Psoas muscle (tissue), 8 donors: ENCODE results near the gene NOTCH3. TPM values are rescaled to one million over a fixed set of nuclear protein-coding genes. Genes with fewer than 3 reads are reported as not detected.

Experiments
- ATAC-seq, 4 donors: fragments of 200-7000 bp; cut with Tn5 transposase; one replicate each; pipeline ENCODE4 v1.9.1; 2020; ENCODE audit warnings: moderate library complexity in 3 of 4, mild to moderate bottlenecking in 2 of 4
- DNase-seq, 2 donors: peaks; one replicate each; pipeline ENCODE4 v3.0.0-alpha.2; 2020
- H3K27ac ChIP-seq: fragments of 200-600 bp; one replicate; pipeline ENCODE4 v1.8.0; 2022
- H3K27me3 ChIP-seq, 3 donors: fragments of 200-600 bp in 1 of 3; one replicate each; pipeline versions ENCODE4 v1.6.1 to v1.8.0; 2013 to 2022; ENCODE audit warnings: low read length in 2 of 3, mild to moderate bottlenecking in 2 of 3, moderate library complexity in 1 of 3; ENCODE audit not compliant: insufficient read depth in 3 of 3
- H3K36me3 ChIP-seq, 2 donors: fragments of 200-600 bp in 1 of 2; one replicate each; pipeline versions ENCODE4 v1.6.1 to v1.8.0; 2013 to 2022; ENCODE audit warnings: low read depth in 1 of 2, mild to moderate bottlenecking in 1 of 2, moderate library complexity in 1 of 2; ENCODE audit not compliant: insufficient read depth in 1 of 2
- H3K4me1 ChIP-seq: fragments of 200-600 bp; one replicate; pipeline ENCODE4 v1.8.0; 2022
- H3K4me3 ChIP-seq: fragments of 200-600 bp; one replicate; pipeline ENCODE4 v1.8.0; 2022; ENCODE audit warnings: mild to moderate bottlenecking
- H3K9me3 ChIP-seq: fragments of 200-600 bp; one replicate; pipeline ENCODE4 v1.8.0; 2022
- CTCF ChIP-seq: fragments of 200-600 bp; IDR thresholded peaks from one replicate; pipeline ENCODE4 v1.8.0; 2022; ENCODE audit warnings: antibody characterized with exemption
- WGBS, 3 donors: extraction: QIAGEN DNeasy Blood & Tissue Kit; methylation state at CpG; one replicate each; pipeline versions ENCODE4 v1.1.6 to v1.1.7; 2013; 5-methylcytosine and 5-hydroxymethylcytosine counted together
- intact Hi-C, 2 donors: fragments of 100-400 bp; cut with DNase I; formaldehyde crosslinking; loops; one replicate each; pipeline versions ENCODE4 v1.11.0 to v1.14.2; 2022
- polyA plus RNA-seq, 3 donors: library from polyadenylated mRNA; stranded (reverse); fragments of 200-250 nt; gene quantifications; one replicate each; pipeline ENCODE4 v1.2.3, GENCODE V29; 2013
- total RNA-seq, 4 donors: library from RNA; stranded (reverse); fragmentation: NEBNext Ultra II Directional in 2 of 4; extraction: Animal tissue kit (Norgen Biotek cat#: 25700) in 2 of 4; gene quantifications; one replicate each; pipeline versions ENCODE4 v1.2.1 to v1.2.4, GENCODE V29; 2021 to 2023
- donor health status: healthy with polysubstance abuse.
- donor health status: DM: no; HTN: no; CAD: no; lungs with moderate emphysema.
- donor health status: Bipolar disorder and iron deficiency.
- donor health status: healthy.
- donor health status: DM: yes; HTN: yes; CAD: no.
- donor health status: DM: no; HTN: no; CAD: no.
- donor health status: DM: no; HTN: no; CAD: no.
- donor health status: DM: yes; HTN: yes; CAD: no.

The NOTCH3 gene
- total and polyA plus RNA-seq, 7 donors, result 8.2 to 80.8 (median 29.4) TPM

- intact Hi-C loops, result no loop called here
- ATAC-seq, result peak in 1 of 4 donors; percentile 13
- Histone ChIP-seq H3K27me3 (peaks cover 0 to 73% (median 9%) of the 10 kb centered on the region in 3 donors), H3K4me3 (peak overlapping the region; percentile 59), H3K27ac (peak overlapping the region; percentile 68), H3K36me3 (no peaks in the 10 kb centered on the region), H3K4me1 (peaks cover 7% of the 10 kb centered on the region), H3K9me3 (no peaks in the 10 kb centered on the region)
- no peak for DNase-seq
- 4 to 8% (median 8%) methylated on average over 17 to 78 of the region's 82 CpGs for WGBS, 3 donors
- TF ChIP-seq CTCF, result no peak
Observed at GRCh38 chr19:15199661-15200552, 888 bp downstream of the NOTCH3 start.

GRCh38 chr19:15198951-15199660 is 1.7 kb downstream of the NOTCH3 start:
- H3K36me3 ChIP-seq, result no peaks in the 10 kb centered on the region
- H3K9me3 ChIP-seq, result no peaks in the 10 kb centered on the region
- DNase-seq, result no peak
- WGBS, 3 donors, result 53 to 65% (median 57%) methylated on average over 15 of the region's 15 CpGs
- H3K27ac ChIP-seq, result peak overlapping the region; percentile 68
- H3K4me1 ChIP-seq, result peaks cover 7% of the 10 kb centered on the region
- ATAC-seq, result no peak
- TF ChIP-seq CTCF, result no peak
- H3K4me3 ChIP-seq, result peak overlapping the region; percentile 59
- peaks cover 0 to 80% (median 10%) of the 10 kb centered on the region in 3 donors for H3K27me3 ChIP-seq
- intact Hi-C loops, result no loop called here

GRCh38 chr19:15197942-15198341 is 2.9 kb downstream of the NOTCH3 start:
- H3K4me3 ChIP-seq, result peak overlapping the region; percentile 59
- no peaks in the 10 kb centered on the region for H3K9me3 ChIP-seq
- ATAC-seq (peak in 3 of 4 donors; percentile 11 to 31 (median 26)), DNase-seq (no peak)
- H3K27me3 ChIP-seq, result peaks cover 0 to 87% (median 10%) of the 10 kb centered on the region in 3 donors
- H3K27ac ChIP-seq, result peak overlapping the region; percentile 0
- H3K4me1 ChIP-seq, result peaks cover 7% of the 10 kb centered on the region
- H3K36me3 ChIP-seq, result no peaks in the 10 kb centered on the region
- 12 to 40% (median 19%) methylated on average over 7 to 8 of the region's 8 CpGs for WGBS, 3 donors
- intact Hi-C loops, result no loop called here
- no peak for TF ChIP-seq CTCF

- 5 to 14% (median 5%) methylated on average over 11 to 14 of the region's 14 CpGs for WGBS, 3 donors
Observed at GRCh38 chr19:15197275-15197941, 3.4 kb downstream of the NOTCH3 start.

More at GRCh38 chr19:15197275-15197941, 3.4 kb downstream of the NOTCH3 start:
- Histone ChIP-seq H3K27ac (peak overlapping the region; percentile 0), H3K9me3 (no peaks in the 10 kb centered on the region), H3K4me1 (peaks cover 7% of the 10 kb centered on the region), H3K36me3 (no peaks in the 10 kb centered on the region), H3K4me3 (peak overlapping the region; percentile 59), H3K27me3 (peaks cover 0 to 83% (median 10%) of the 10 kb centered on the region in 3 donors)
- intact Hi-C loops, result no loop called here
- ATAC-seq (peak; percentile 10 to 28 (median 18)), DNase-seq (no peak)
- TF ChIP-seq CTCF, result no peak
